Spleen (tissue), 11 donors: ENCODE results near the gene RNF166. TPM values are rescaled to one million over a fixed set of nuclear protein-coding genes. Genes with fewer than 3 reads are reported as not detected.

Experiments used
- DNase-seq: peaks from one replicate; pipeline ENCODE4 v3.0.0-alpha.2; 2020
- H3K27ac ChIP-seq, 8 donors: fragments of 200-600 bp; sonication (generic) in 7 of 8; 1 replicate in 4 of 8; 2 replicates in 4 of 8; pipeline versions ENCODE4 v1.5.0 to v1.8.0; 2016 to 2021; ENCODE audit warnings: inconsistent platforms in 4 of 8, mild to moderate bottlenecking in 4 of 8, moderate library complexity in 1 of 8
- H3K27me3 ChIP-seq, 7 donors: fragments of 200-600 bp; sonication (generic) in 6 of 7; replicated peaks in 1 of 7; 1 replicate in 4 of 7; 2 replicates in 3 of 7; pipeline versions ENCODE4 v1.5.0 to v1.8.0; 2016 to 2021; ENCODE audit warnings: inconsistent platforms in 3 of 7, mild to moderate bottlenecking in 1 of 7
- H3K36me3 ChIP-seq, 6 donors: fragments of 200-600 bp; sonication (generic) in 5 of 6; 1 replicate in 4 of 6; 2 replicates in 2 of 6; pipeline versions ENCODE4 v1.5.0 to v1.8.0; 2016 to 2021; ENCODE audit warnings: inconsistent platforms in 2 of 6
- H3K4me1 ChIP-seq, 6 donors: fragments of 200-600 bp; sonication (generic) in 5 of 6; 1 replicate in 3 of 6; 2 replicates in 3 of 6; pipeline versions ENCODE4 v1.5.0 to v1.8.0; 2016 to 2021; ENCODE audit warnings: inconsistent platforms in 3 of 6
- H3K4me3 ChIP-seq, 8 donors: fragments of 200-600 bp; sonication (generic) in 7 of 8; 1 replicate in 4 of 8; 2 replicates in 4 of 8; pipeline versions ENCODE4 v1.5.0 to v1.8.0; 2016 to 2021; ENCODE audit warnings: inconsistent platforms in 4 of 8, mild to moderate bottlenecking in 4 of 8, moderate library complexity in 2 of 8
- H3K9me3 ChIP-seq, 8 donors: fragments of 200-600 bp; sonication (generic) in 7 of 8; 1 replicate in 4 of 8; 2 replicates in 4 of 8; pipeline versions ENCODE4 v1.5.0 to v1.8.0; 2016 to 2021; ENCODE audit warnings: inconsistent platforms in 4 of 8
- POLR2A ChIP-seq, 3 donors: fragments of 450-650 bp; IDR thresholded peaks; one replicate each; pipeline ENCODE4 v1.5.1; 2017; ENCODE audit warnings: antibody characterized with exemption in 3 of 3, mild to moderate bottlenecking in 1 of 3
- POLR2AphosphoS5 ChIP-seq, 3 donors: sonication (generic); formaldehyde crosslinking; IDR thresholded peaks; one replicate each; pipeline ENCODE4 v1.5.1; 2017; ENCODE audit warnings: antibody characterized with exemption in 3 of 3
- WGBS, 5 donors: extraction: QIAGEN DNeasy Blood & Tissue Kit in 3 of 5; methylation state at CpG; one replicate each; pipeline versions ENCODE4 v1.1.5 to v1.1.7; 2013 to 2018; 5-methylcytosine and 5-hydroxymethylcytosine counted together
- intact Hi-C: fragments of 100-400 bp; cut with DNase I; formaldehyde crosslinking; loops from one replicate; pipeline ENCODE4 v1.15.0; 2023; ENCODE audit warnings: low total_unique reads
- polyA plus RNA-seq, 3 donors: library from polyadenylated mRNA; stranded (reverse); fragments of 200-250 nt; gene quantifications; one replicate each; pipeline ENCODE4 v1.2.1, GENCODE V29; 2013
- total RNA-seq, 7 donors: library from RNA; depleted of rRNA in 3 of 7; stranded (reverse); fragments of >200 nt in 3 of 7; fragmentation: NEBNext Ultra II Directional in 4 of 7; extraction: Animal tissue kit (Norgen Biotek cat#: 25700) in 4 of 7; gene quantifications; one replicate each; pipeline versions ENCODE4 v1.1.0 to v1.2.1, GENCODE V29; 2016 to 2021
- TF ChIP-seq, protein P1 (sequence below), 11 experiments: fragments of 200-600 bp in 7 of 11; fragments of 450-650 bp in 4 of 11; sonication (generic) in 4 of 11; IDR thresholded peaks in 8 of 11; conservative IDR thresholded peaks in 3 of 11; 1 replicate in 7 of 11; 2 replicates in 4 of 11; pipeline versions ENCODE4 v1.4.0 to v1.8.0; 2016 to 2021; ENCODE audit warnings: antibody characterized with exemption in 11 of 11, inconsistent platforms in 4 of 11, mild to moderate bottlenecking in 1 of 11
- donor health status: healthy with polysubstance abuse.
- donor health status: DM: no; HTN: no; CAD: no; lungs with moderate emphysema.
- donor health status: DM: no; HTN: no; CAD: no.
- donor health status: Bipolar disorder and iron deficiency.
- donor health status: healthy.
- donor health status: DM: no; HTN: no; CAD: no.
- donor health status: DM: yes; HTN: yes; CAD: no.

The RNF166 gene
- total and polyA plus RNA-seq, 10 donors: 55.7 to 135 (median 98.8) TPM

DNA sequence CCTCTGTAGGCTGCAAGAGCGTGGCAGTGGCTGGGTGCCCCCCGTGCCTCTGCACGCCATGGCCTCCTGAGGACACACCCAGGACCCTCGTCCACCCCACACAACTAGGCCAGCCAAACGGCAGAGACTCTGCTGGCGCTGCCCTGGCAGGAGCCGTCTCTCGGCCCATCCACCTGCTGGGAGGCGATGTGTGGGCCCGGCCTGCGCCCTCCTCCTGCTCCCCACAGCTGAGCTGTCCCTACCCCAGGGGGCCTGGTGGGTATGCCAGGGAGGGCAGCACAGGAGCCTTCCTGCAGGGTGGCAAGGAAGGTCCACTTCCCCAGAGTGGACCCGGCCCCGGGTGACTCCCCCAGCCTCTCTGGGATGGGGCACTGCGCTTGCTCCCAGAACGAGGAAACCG is 7.0 kb downstream of the RNF166 start:
- peak overlapping the region in 7 of 8 donors; percentile 91 to 98 (median 94) for H3K27ac ChIP-seq
- TF ChIP-seq, protein P1, sequence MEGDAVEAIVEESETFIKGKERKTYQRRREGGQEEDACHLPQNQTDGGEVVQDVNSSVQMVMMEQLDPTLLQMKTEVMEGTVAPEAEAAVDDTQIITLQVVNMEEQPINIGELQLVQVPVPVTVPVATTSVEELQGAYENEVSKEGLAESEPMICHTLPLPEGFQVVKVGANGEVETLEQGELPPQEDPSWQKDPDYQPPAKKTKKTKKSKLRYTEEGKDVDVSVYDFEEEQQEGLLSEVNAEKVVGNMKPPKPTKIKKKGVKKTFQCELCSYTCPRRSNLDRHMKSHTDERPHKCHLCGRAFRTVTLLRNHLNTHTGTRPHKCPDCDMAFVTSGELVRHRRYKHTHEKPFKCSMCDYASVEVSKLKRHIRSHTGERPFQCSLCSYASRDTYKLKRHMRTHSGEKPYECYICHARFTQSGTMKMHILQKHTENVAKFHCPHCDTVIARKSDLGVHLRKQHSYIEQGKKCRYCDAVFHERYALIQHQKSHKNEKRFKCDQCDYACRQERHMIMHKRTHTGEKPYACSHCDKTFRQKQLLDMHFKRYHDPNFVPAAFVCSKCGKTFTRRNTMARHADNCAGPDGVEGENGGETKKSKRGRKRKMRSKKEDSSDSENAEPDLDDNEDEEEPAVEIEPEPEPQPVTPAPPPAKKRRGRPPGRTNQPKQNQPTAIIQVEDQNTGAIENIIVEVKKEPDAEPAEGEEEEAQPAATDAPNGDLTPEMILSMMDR (IDR thresholded peaks at IDR 0.05 in 8 of 11, conservative IDR thresholded peaks at IDR 0.05 in 3 of 11): no peak
- TF ChIP-seq POLR2A (IDR thresholded peaks at IDR 0.05) (no peak), POLR2AphosphoS5 (IDR thresholded peaks at IDR 0.05) (no peak)
- peaks cover 49 to 75% (median 68%) of the 10 kb centered on the region in 6 donors for H3K4me1 ChIP-seq
- peaks cover 0 to 74% (median 46%) of the 10 kb centered on the region in 6 donors for H3K36me3 ChIP-seq
- intact Hi-C loops: no loop called here
- WGBS, 5 donors: 90 to 95% (median 93%) methylated on average over 11 to 16 of the region's 16 CpGs
- H3K27me3 ChIP-seq: no peaks in the 10 kb centered on the region
- H3K9me3 ChIP-seq: no peaks in the 10 kb centered on the region
- peak; percentile 87 for DNase-seq
- peak overlapping the region in 1 of 8 donors; percentile 91 for H3K4me3 ChIP-seq

DNA sequence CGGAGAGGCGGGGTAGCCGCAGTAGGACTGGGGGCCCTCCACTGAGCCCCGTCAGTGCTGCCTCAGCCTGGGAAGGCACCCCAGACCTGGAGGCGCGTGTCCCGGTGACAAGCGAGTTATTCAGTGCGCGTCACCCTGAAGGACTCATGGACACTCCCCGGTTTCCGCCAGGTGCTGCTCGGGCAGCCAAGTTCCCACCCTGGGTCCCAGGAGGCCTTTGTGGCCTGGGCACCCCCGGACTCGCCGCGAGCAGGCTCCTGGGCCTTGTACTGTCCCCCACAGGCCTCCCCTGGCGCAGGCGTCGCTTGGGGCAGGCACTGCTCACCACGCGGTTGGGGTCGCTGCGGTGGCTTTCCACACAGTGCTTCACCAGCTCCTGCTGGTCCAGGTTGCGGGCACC is 7.6 kb downstream of the RNF166 start:
- intact Hi-C loops: no loop called here
- peak; percentile 86 for DNase-seq
- H3K27ac ChIP-seq: peak overlapping the region in 7 of 8 donors; percentile 28 to 98 (median 94)
- peaks cover 44 to 73% (median 64%) of the 10 kb centered on the region in 6 donors for H3K4me1 ChIP-seq
- H3K9me3 ChIP-seq: no peaks in the 10 kb centered on the region
- TF ChIP-seq POLR2AphosphoS5 (IDR thresholded peaks at IDR 0.05) (peak in 2 of 3 donors; percentile 23 to 46), POLR2A (IDR thresholded peaks at IDR 0.05) (no peak)
- TF ChIP-seq, protein P1 (IDR thresholded peaks at IDR 0.05 in 8 of 11, conservative IDR thresholded peaks at IDR 0.05 in 3 of 11): no peak
- 86 to 90% (median 89%) methylated on average over 10 to 25 of the region's 25 CpGs for WGBS, 5 donors
- H3K36me3 ChIP-seq: peaks cover 0 to 75% (median 46%) of the 10 kb centered on the region in 6 donors
- no peaks in the 10 kb centered on the region for H3K27me3 ChIP-seq
- no peak overlapping the region for H3K4me3 ChIP-seq

DNA sequence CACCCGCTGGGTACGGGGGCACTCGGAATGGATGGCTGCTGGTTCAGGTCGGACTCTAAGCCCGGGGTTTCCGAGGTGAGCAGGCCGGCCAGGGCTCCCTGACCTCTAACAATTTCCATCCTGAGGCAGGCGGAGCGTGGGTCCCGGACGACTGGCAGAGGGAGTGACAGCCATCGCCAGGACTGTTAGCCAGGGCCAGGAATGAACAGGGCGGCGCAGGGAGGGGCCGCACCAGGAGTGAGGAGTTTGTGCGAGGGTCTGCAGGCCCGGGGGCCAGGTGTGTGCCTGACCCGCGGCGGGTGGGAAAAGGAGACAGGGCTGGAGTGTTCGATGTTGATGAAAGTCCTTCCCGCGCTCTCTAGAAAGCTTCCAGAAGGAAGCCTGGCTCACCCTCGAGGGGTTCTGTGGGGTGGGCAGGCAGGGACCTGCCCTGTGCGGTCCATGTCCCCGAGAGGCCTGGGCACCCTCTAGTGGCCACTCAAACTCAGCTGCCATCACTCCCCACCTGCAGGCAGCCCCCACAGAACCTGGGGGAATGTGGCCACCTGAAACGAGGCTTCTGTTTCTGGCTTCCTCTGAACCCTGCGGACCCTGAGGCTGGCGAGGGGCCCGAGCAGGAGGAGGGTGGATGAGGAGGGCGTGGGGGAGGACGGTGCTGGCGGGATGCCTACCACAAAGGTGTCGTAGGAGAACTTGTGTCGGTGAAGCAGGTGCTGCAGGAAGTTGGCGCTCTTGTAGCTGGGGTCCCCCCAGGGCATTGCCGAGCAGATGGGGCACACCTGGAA is 8.2 kb downstream of the RNF166 start:
- Histone ChIP-seq H3K9me3 (no peaks in the 10 kb centered on the region), H3K27me3 (no peaks in the 10 kb centered on the region), H3K4me1 (peaks cover 39 to 73% (median 62%) of the 10 kb centered on the region in 6 donors), H3K36me3 (peaks cover 0 to 75% (median 46%) of the 10 kb centered on the region in 6 donors), H3K4me3 (no peak overlapping the region), H3K27ac (peak overlapping the region in 6 of 8 donors; percentile 13 to 98 (median 94))
- intact Hi-C loops: no loop called here
- no peak for DNase-seq
- TF ChIP-seq POLR2A (IDR thresholded peaks at IDR 0.05) (no peak), POLR2AphosphoS5 (IDR thresholded peaks at IDR 0.05) (no peak)
- TF ChIP-seq, protein P1 (IDR thresholded peaks at IDR 0.05 in 8 of 11, conservative IDR thresholded peaks at IDR 0.05 in 3 of 11): peak in 4 of 11 experiments; percentile 17 to 53 (median 34)
- 82 to 85% (median 85%) methylated on average over 31 to 37 of the region's 37 CpGs for WGBS, 5 donors
